Psoas muscle (tissue), 8 donors: ENCODE measurements around the gene TTBK1. TPM values are rescaled to one million over a fixed set of nuclear protein-coding genes. Genes with fewer than 3 reads are reported as not detected.

Experiments
- ATAC-seq, 4 donors: fragments of 200-7000 bp; cut with Tn5 transposase; one replicate each; pipeline ENCODE4 v1.9.1; 2020; ENCODE audit warnings: moderate library complexity in 3 of 4, mild to moderate bottlenecking in 2 of 4
- DNase-seq, 2 donors: peaks; one replicate each; pipeline ENCODE4 v3.0.0-alpha.2; 2020
- H3K27ac ChIP-seq: fragments of 200-600 bp; one replicate; pipeline ENCODE4 v1.8.0; 2022
- H3K27me3 ChIP-seq, 3 donors: fragments of 200-600 bp in 1 of 3; one replicate each; pipeline versions ENCODE4 v1.6.1 to v1.8.0; 2013 to 2022; ENCODE audit warnings: low read length in 2 of 3, mild to moderate bottlenecking in 2 of 3, moderate library complexity in 1 of 3; ENCODE audit not compliant: insufficient read depth in 3 of 3
- H3K36me3 ChIP-seq, 2 donors: fragments of 200-600 bp in 1 of 2; one replicate each; pipeline versions ENCODE4 v1.6.1 to v1.8.0; 2013 to 2022; ENCODE audit warnings: low read depth in 1 of 2, mild to moderate bottlenecking in 1 of 2, moderate library complexity in 1 of 2; ENCODE audit not compliant: insufficient read depth in 1 of 2
- H3K4me1 ChIP-seq: fragments of 200-600 bp; one replicate; pipeline ENCODE4 v1.8.0; 2022
- H3K4me3 ChIP-seq: fragments of 200-600 bp; one replicate; pipeline ENCODE4 v1.8.0; 2022; ENCODE audit warnings: mild to moderate bottlenecking
- H3K9me3 ChIP-seq: fragments of 200-600 bp; one replicate; pipeline ENCODE4 v1.8.0; 2022
- WGBS, 3 donors: extraction: QIAGEN DNeasy Blood & Tissue Kit; methylation state at CpG; one replicate each; pipeline versions ENCODE4 v1.1.6 to v1.1.7; 2013; 5-methylcytosine and 5-hydroxymethylcytosine counted together
- intact Hi-C, 2 donors: fragments of 100-400 bp; cut with DNase I; formaldehyde crosslinking; loops; one replicate each; pipeline versions ENCODE4 v1.11.0 to v1.14.2; 2022
- polyA plus RNA-seq, 3 donors: library from polyadenylated mRNA; stranded (reverse); fragments of 200-250 nt; gene quantifications; one replicate each; pipeline ENCODE4 v1.2.3, GENCODE V29; 2013
- total RNA-seq, 4 donors: library from RNA; stranded (reverse); fragmentation: NEBNext Ultra II Directional in 2 of 4; extraction: Animal tissue kit (Norgen Biotek cat#: 25700) in 2 of 4; gene quantifications; one replicate each; pipeline versions ENCODE4 v1.2.1 to v1.2.4, GENCODE V29; 2021 to 2023
- TF ChIP-seq, protein P1 (sequence below): fragments of 200-600 bp; IDR thresholded peaks from one replicate; pipeline ENCODE4 v1.8.0; 2022; ENCODE audit warnings: antibody characterized with exemption
- donor health status: healthy with polysubstance abuse.
- donor health status: DM: no; HTN: no; CAD: no; lungs with moderate emphysema.
- donor health status: Bipolar disorder and iron deficiency.
- donor health status: healthy.
- donor health status: DM: yes; HTN: yes; CAD: no.
- donor health status: DM: no; HTN: no; CAD: no.
- donor health status: DM: no; HTN: no; CAD: no.
- donor health status: DM: yes; HTN: yes; CAD: no.

TTBK1 gene
- total and polyA plus RNA-seq, 7 donors = 0.01 to 0.03 TPM; not detected in 5

DNA sequence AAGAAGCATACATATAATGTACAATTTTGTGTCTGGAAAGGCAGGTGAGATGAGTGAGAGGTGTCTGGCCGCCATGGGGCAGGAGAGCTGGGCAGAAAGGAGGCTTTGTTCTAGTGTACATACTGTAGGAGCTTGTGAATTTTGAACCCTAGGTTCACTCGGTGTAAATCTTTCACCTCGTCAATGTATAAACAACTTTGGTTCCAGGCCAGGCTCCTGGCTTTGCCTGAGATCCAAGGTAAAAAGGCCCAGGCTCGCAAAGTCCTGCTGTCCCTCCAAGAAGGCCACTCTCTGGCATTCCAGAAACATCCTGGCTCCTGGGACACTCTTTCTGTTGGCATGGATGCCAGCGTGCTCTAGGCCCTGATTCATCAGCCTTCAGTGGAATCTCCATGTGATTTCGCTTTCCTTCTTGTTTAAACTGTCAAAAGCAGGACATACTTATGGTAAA is 47.6 kb downstream of the TTBK1 start:
- intact Hi-C loops = no loop called here
- Histone ChIP-seq H3K4me1 (no peaks in the 10 kb centered on the region), H3K36me3 (no peaks in the 10 kb centered on the region), H3K9me3 (no peaks in the 10 kb centered on the region), H3K4me3 (no peak overlapping the region), H3K27me3 (peaks cover 0 to 10% (median 0%) of the 10 kb centered on the region in 3 donors), H3K27ac (no peak overlapping the region)
- DNase-seq (no peak), ATAC-seq (no peak)
- TF ChIP-seq, protein P1, sequence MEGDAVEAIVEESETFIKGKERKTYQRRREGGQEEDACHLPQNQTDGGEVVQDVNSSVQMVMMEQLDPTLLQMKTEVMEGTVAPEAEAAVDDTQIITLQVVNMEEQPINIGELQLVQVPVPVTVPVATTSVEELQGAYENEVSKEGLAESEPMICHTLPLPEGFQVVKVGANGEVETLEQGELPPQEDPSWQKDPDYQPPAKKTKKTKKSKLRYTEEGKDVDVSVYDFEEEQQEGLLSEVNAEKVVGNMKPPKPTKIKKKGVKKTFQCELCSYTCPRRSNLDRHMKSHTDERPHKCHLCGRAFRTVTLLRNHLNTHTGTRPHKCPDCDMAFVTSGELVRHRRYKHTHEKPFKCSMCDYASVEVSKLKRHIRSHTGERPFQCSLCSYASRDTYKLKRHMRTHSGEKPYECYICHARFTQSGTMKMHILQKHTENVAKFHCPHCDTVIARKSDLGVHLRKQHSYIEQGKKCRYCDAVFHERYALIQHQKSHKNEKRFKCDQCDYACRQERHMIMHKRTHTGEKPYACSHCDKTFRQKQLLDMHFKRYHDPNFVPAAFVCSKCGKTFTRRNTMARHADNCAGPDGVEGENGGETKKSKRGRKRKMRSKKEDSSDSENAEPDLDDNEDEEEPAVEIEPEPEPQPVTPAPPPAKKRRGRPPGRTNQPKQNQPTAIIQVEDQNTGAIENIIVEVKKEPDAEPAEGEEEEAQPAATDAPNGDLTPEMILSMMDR = no peak
- 76 to 86% (median 82%) methylated on average over 6 of the region's 6 CpGs for WGBS, 3 donors

DNA sequence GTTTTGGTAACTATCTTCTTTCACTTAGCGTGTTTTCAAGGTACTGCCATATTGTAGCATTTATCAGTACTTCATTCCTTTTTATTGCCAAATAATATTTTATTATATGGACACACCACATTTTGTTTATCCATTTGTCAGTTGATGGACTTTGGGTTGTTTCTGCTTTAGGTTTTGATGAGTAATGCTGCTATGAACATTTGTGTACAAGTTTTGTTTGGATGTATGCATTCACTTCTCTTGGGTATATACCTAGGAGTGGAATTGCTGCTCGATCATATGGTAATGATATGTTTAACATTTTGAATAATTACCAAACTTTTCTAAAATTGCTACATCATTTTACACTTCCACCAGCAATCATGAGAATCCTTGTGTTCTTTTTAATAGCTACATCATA is 48.4 kb downstream of the TTBK1 start:
- Histone ChIP-seq H3K27ac (no peak overlapping the region), H3K4me1 (no peaks in the 10 kb centered on the region), H3K36me3 (no peaks in the 10 kb centered on the region), H3K4me3 (no peak overlapping the region), H3K9me3 (no peaks in the 10 kb centered on the region), H3K27me3 (peaks cover 0 to 2% (median 0%) of the 10 kb centered on the region in 3 donors)
- intact Hi-C loops = no loop called here
- TF ChIP-seq, protein P1 = no peak
- no peak for DNase-seq
- 90 to 95% (median 94%) methylated on average over 2 of the region's 2 CpGs for WGBS, 3 donors
- no peak for ATAC-seq

DNA sequence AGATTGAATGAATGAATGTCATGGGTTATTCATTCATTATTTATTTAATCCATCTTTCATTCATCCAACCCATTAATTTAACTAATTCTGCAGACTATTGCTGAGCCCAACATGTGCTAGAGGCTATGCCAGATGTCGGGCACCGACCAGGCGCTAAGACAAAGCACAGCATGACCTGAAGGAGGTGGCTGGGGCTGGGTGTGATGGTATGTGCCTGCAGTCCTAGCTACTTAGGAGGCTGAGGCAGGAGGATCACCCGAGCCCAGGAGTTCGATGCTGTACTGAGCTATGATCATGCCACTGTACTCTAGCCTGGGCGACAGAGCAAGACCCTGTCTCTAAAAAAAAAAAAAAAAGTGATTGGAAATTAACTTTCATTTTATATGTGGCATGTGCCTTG is 49.1 kb downstream of the TTBK1 start:
- Histone ChIP-seq H3K4me1 (no peaks in the 10 kb centered on the region), H3K4me3 (no peak overlapping the region), H3K36me3 (no peaks in the 10 kb centered on the region), H3K27me3 (no peaks in the 10 kb centered on the region), H3K27ac (no peak overlapping the region), H3K9me3 (no peaks in the 10 kb centered on the region)
- intact Hi-C loops = no loop called here
- TF ChIP-seq, protein P1 = no peak
- ATAC-seq = no peak
- 85 to 91% (median 89%) methylated on average over 6 of the region's 6 CpGs for WGBS, 3 donors
- DNase-seq = no peak

DNA sequence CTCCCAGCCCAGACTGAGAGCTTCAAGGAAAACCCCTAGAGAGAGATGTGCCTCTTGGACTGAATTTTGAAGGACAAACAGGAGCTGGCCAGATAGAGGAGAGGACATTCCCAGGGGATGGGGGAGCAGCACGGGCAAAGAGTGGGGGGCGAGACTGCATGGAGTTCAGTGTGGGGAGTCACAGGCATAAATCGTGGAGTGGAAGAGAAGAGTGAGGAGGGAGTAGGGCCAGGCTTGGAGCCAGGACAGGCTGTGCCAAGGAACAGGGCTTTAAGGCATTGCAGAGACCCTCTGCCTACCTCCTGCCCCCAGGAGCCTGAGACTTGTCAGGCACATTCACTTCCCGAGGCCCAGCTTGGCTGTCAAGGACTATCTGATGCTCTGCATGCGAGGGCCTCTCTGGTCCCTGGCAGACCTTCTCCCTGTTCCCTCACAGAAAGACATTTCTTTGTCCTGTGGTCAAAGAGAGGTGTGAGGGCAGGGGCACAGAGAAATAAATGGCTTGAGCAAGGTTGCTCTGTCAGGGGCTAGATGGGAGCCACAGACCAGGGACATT is 49.6 kb downstream of the TTBK1 start:
- H3K27ac ChIP-seq = no peak overlapping the region
- 62 to 76% (median 67%) methylated on average over 5 of the region's 5 CpGs for WGBS, 3 donors
- TF ChIP-seq, protein P1 = no peak
- no peak for DNase-seq
- H3K9me3 ChIP-seq = no peaks in the 10 kb centered on the region
- H3K36me3 ChIP-seq = no peaks in the 10 kb centered on the region
- intact Hi-C loops = no loop called here
- no peaks in the 10 kb centered on the region for H3K27me3 ChIP-seq
- ATAC-seq = no peak
- H3K4me1 ChIP-seq = no peaks in the 10 kb centered on the region
- H3K4me3 ChIP-seq = no peak overlapping the region

DNA sequence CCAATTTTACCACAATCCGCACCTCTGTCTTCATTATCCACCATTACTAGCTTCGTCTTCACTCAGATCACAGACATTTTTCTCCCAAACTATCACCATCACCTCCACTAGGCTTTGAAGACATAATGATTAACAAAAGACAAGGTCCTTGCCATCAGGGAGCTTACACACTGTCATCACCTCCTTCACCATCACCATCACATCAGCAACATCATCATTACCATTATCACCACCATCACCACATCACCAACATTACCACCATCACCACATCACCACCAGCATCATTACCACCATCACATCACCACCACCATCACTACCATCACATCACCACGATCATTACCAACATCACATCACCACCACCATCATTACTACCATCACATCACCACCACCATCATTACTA is 50.4 kb downstream of the TTBK1 start:
- WGBS, 3 donors = 86 to 93% (median 88%) methylated on average over 3 of the region's 3 CpGs
- Histone ChIP-seq H3K9me3 (no peaks in the 10 kb centered on the region), H3K27ac (no peak overlapping the region), H3K27me3 (peaks cover 0 to under 1% (median 0%) of the 10 kb centered on the region in 3 donors), H3K4me1 (no peaks in the 10 kb centered on the region), H3K4me3 (no peak overlapping the region), H3K36me3 (no peaks in the 10 kb centered on the region)
- intact Hi-C loops = no loop called here
- DNase-seq (no peak), ATAC-seq (no peak)
- TF ChIP-seq, protein P1 = no peak
